Glomerular visceral epithelial cell (primary cell): Measurements from ENCODE around the gene LGALS3.

Experiments
- DNase-seq: peaks from one replicate; pipeline ENCODE4 v3.0.0-alpha.2; 2016; ENCODE audit errors: extremely low spot score

The LGALS3 gene

GRCh38 chr14:55130196-55130550 is 1.1 kb downstream of the LGALS3 start:
- peak; percentile 37 for DNase-seq

GRCh38 chr14:55131370-55132137 is 2.5 kb downstream of the LGALS3 start:
- no peak for DNase-seq

GRCh38 chr14:55133416-55133815 is 4.4 kb downstream of the LGALS3 start:
- peak; percentile 36 for DNase-seq

DNA sequence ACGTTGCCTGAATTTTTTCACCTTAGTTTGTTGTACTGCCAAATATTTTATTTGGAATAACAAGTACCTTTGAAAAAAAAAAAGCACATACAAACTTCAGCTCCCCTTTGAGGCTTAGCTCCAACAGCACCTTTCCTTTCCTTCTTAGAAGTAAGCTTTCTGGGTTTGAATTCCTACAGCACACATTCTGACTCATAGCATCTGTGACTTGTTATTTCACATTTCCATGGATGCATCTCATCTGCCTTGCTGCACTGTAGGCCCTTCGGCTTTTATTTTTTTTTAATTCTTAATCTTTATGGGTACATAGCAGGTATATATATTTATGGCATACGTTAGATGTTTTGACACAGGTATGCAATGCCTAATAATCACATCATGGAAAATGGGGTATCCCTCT is 7.2 kb downstream of the LGALS3 start:
- no peak for DNase-seq

GRCh38 chr14:55136885-55137786 is 8.1 kb downstream of the LGALS3 start:
- DNase-seq = no peak

- DNase-seq = no peak
Measured at GRCh38 chr14:55138091-55138490, 9.0 kb downstream of the LGALS3 start.

- no peak for DNase-seq
Measured at GRCh38 chr14:55139141-55139540, 10.1 kb downstream of the LGALS3 start.

DNA sequence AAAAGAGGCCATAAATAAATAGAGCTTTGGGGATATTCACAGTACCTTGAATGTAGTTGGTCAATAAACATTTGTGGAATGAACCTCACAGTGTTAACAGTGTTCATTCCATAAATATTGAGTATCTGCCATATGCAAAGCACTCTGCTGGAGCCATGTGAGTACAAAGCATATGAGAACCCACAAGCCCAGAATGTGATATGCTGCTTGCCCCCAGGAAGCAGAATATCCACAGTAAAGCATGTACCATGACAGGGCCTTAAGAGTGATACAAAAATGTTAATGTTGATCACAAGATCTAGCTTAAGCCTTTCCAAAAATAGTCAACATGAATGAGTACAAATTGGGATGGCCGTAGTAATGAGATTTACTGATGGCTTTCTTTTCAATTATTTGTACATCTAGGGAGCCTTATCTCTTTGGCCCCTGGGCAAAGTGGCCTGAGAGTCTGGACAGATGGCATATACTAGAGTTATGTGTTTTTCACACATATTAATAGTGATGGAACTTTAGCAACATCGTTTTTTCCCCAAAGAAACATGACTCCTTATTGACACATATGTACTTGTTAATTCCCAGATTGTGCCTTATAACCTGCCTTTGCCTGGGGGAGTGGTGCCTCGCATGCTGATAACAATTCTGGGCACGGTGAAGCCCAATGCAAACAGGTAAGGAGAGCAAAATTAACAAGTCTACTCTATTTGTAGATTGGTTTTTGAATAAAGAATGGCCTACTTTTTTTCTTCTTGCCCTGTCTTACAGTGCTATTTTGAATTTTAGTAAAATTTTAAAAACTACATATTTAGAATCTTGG is 10.9 kb downstream of the LGALS3 start:
- no peak for DNase-seq

DNA sequence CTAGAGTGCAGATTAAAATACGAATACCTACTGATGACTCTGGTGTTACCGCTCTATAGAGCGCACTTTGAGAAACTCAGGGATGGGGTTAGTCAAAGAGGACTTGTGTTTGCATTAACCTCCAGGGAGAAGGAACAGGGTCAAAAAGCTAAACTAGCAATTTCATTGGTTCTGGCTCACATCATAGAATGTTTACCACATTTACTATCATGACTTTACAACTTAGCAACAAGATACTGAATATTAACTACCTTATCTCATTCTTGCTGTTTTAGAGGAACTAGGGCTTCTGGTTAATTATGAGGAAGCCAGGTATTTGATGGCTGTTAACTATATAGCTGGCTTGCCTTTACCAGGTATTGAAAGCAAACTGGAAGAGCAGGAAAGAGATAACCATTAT is 12.8 kb downstream of the LGALS3 start:
- DNase-seq = no peak

DNA sequence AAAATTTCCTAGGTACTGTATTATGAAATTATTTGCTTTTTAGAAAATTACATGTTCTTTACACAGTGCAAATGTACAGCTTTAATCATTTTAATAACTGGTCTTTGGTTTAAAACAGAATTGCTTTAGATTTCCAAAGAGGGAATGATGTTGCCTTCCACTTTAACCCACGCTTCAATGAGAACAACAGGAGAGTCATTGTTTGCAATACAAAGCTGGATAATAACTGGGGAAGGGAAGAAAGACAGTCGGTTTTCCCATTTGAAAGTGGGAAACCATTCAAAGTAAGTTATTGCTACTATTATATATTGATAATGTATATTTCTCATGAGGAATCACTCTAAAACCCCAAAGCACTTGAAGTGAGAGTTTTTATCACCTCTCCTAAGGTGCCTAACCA is 13.4 kb downstream of the LGALS3 start:
- DNase-seq = no peak

GRCh38 chr14:55146425-55146824 is 17.4 kb downstream of the LGALS3 start:
- no peak for DNase-seq

DNA sequence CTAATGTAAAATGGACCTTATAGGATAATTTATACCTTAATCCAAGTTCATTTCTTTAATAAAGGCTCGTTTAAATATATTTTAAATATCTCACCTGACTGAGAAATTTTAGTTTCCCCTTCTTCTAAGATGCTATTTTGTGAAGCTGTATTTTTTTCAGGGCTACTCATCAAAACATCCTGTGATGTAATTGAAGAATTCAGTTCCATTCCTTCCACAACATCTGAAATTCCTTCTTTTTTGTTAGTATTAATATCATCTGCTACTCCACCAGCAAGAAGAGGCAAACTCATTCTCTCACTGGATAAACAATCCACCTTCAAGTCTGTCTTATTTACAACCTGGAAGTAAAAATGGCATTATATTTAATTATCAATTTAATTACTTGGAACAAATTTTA is 22.5 kb downstream of the LGALS3 start:
- DNase-seq = no peak

GRCh38 chr14:55152052-55152753 is 23.2 kb downstream of the LGALS3 start:
- DNase-seq = no peak

- no peak for DNase-seq
Measured at GRCh38 chr14:55153951-55154350, 24.9 kb downstream of the LGALS3 start.

- DNase-seq = no peak
Measured at GRCh38 chr14:55157080-55157479, 28.0 kb downstream of the LGALS3 start.

DNA sequence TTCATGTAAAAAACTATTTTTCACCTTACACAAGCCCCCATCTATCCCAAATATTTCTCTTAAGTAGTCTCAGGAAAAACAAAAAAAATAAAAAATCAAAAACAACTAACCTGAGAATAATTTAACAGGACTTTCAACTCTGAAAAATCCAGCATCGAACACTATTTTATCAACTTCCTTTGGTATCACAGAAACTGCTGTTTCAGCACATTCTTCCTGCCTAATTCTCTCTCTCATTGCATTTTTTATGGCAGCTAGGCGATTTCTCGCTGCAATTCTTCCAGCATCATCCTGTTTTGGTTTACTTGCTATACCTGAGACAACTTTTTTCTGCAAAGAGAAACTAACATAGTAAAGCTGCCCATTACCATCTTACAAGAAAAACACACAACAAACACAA is 29.4 kb downstream of the LGALS3 start:
- DNase-seq = no peak

DNA sequence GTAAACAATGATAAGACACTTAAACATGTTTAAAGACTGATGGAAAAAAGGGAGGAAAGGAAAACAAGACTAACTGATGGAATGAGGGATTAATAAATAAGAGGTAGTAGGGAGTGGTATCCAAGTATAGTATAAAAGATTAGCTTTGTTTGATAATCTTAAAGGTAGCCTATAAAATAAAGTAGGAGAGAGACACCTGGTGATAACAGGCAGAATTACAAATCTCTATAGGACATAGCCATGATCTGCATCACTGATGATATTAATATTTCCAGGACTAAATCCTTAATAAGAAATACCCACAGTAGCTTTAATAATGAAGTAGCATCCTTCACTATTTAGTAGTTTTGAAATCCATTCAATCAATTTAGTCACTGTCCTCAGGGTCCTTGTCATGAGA is 31.9 kb downstream of the LGALS3 start:
- DNase-seq = peak; percentile 31

DNA sequence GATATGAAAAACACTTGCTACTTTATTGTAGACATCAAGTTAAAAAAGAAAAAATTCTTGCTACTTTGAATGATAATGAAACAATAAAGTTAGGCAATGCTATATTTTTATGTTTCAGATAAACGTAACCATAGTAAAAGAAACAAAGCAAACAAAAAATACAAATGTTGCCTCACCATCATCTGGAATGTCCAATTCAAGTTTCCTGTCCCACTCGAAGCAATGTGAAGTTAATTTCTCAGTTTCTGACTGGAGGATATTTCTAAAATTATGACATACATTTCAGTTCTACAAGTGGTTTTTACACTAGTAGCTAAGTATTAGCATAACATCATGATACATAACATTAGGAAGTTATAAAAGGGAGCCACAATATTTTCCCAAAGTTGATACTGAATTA is 41.5 kb downstream of the LGALS3 start:
- DNase-seq = no peak

GRCh38 chr14:55180006-55180405 is 51.0 kb downstream of the LGALS3 start:
- no peak for DNase-seq

GRCh38 chr14:55180434-55180833 is 51.4 kb downstream of the LGALS3 start:
- DNase-seq = no peak

DNA sequence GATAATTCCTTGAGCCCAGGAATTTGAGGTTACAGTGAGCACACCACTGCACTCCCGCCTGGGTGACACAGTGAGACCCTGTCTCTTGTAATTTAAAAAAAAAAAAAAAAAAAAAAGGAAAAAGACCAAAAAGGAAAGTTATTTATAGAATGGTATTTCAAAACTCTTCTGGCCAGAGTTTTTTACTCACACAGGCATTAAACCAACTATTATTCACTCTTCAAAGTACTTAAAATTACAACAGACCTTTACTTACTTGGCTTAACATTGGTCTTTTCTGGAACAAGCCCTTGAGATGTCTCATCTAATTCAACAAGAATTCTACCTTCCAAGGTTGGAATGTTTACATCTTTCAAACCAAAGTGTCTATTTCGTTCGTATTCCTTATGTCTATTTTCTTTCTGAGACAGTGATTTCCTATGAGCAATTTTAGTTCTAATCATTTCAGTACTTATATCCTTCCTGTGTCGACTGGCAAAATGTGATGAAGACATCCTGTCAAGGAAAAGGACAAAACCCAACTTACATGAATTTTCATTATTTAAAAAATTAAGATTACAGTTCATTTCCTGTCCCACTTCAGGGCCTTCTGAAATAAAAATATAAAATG is 59.7 kb downstream of the LGALS3 start:
- no peak for DNase-seq
